ENCODE data around the gene ZXDA.
"Not testable (repeated sequence)": the region's sequence is repeated elsewhere in the genome, so short reads cannot be mapped to it uniquely, and the experiment has no call there.

Gene ZXDA

GRCh38 chrX:57910287-57910912 lies at the start of gene ZXDA:
ZXDA (minus strand) TSS chrX:57910458; CDS start chrX:57910420, 38 bp downstream.
- DNase-seq (ENCODE audit: low read depth), result not testable (repeated sequence)

GRCh38 chrX:57952320-57952678 lies 42.0 kb upstream of the ZXDA start:
- DNase-seq (ENCODE audit: low read depth), result no peak

GRCh38 chrX:57951666-57952319 lies 41.5 kb upstream of the ZXDA start:
- DNase-seq (ENCODE audit: low read depth), result no peak

GRCh38 chrX:57933321-57933720 lies 23.1 kb upstream of the ZXDA start:
- no peak for DNase-seq (ENCODE audit: low read depth)

GRCh38 chrX:57932266-57932665 lies 22.0 kb upstream of the ZXDA start:
- DNase-seq (ENCODE audit: low read depth), result no peak

- DNase-seq (ENCODE audit: low read depth), result no peak
These were observed 19.8 kb upstream of the ZXDA start for GRCh38 chrX:57930051-57930450.

GRCh38 chrX:57929373-57929772 lies 19.1 kb upstream of the ZXDA start:
- no peak for DNase-seq (ENCODE audit: low read depth)

- no peak for DNase-seq (ENCODE audit: low read depth)
These were observed 15.5 kb upstream of the ZXDA start for GRCh38 chrX:57925806-57926205.

GRCh38 chrX:57918750-57919436 lies 8.6 kb upstream of the ZXDA start:
- DNase-seq (ENCODE audit: low read depth), result no peak

GRCh38 chrX:57915680-57916079 lies 5.4 kb upstream of the ZXDA start:
- no peak for DNase-seq (ENCODE audit: low read depth)

- not testable (repeated sequence) for DNase-seq (ENCODE audit: low read depth)
These were observed 517 bp downstream of the ZXDA start for GRCh38 chrX:57909595-57910286.

GRCh38 chrX:57908972-57909594 lies 1.2 kb downstream of the ZXDA start:
- DNase-seq (ENCODE audit: low read depth), result not testable (repeated sequence)

GRCh38 chrX:57906790-57907189 lies 3.5 kb downstream of the ZXDA start:
- no peak for DNase-seq (ENCODE audit: low read depth)

- DNase-seq (ENCODE audit: low read depth), result no peak
These were observed 5.1 kb downstream of the ZXDA start for GRCh38 chrX:57905141-57905540.

- no peak for DNase-seq (ENCODE audit: low read depth)
These were observed 5.9 kb downstream of the ZXDA start for GRCh38 chrX:57904176-57904880.

- no peak for DNase-seq (ENCODE audit: low read depth)
These were observed 7.6 kb downstream of the ZXDA start for GRCh38 chrX:57902633-57903032.

GRCh38 chrX:57901466-57901865 lies 8.8 kb downstream of the ZXDA start:
- DNase-seq (ENCODE audit: low read depth), result no peak

- no peak for DNase-seq (ENCODE audit: low read depth)
These were observed 9.3 kb downstream of the ZXDA start for GRCh38 chrX:57900975-57901374.

GRCh38 chrX:57899906-57900305 lies 10.4 kb downstream of the ZXDA start:
- DNase-seq (ENCODE audit: low read depth), result no peak

GRCh38 chrX:57899064-57899463 lies 11.2 kb downstream of the ZXDA start:
- no peak for DNase-seq (ENCODE audit: low read depth)

GRCh38 chrX:57871463-57871862 lies 38.8 kb downstream of the ZXDA start:
- no peak for DNase-seq (ENCODE audit: low read depth)
